Fibroblast of villous mesenchyme (primary cell): ENCODE data around the gene PITPNC1. TPM values are rescaled to one million over a fixed set of nuclear protein-coding genes. Genes with fewer than 3 reads are reported as not detected.
A peak's percentile ranks its signal among the peaks of the same experiment; 100 is the strongest.
"Not testable (repeated sequence)": the region's sequence is repeated elsewhere in the genome, so short reads cannot be mapped to it uniquely, and the experiment has no call there.

ENCODE experiments used
- DNase-seq: peaks from one replicate; pipeline ENCODE4 v3.0.0-alpha.2; 2010; ENCODE audit warnings: low read depth
- H3K4me3 ChIP-seq: 2 replicates; pipeline ENCODE4 v1.5.1; 2011; ENCODE audit warnings: low read depth, mild to moderate bottlenecking, low read length
- total RNA-seq: library from RNA; depleted of rRNA; stranded (reverse); fragments of >200 nt; gene quantifications from 2 replicates; pipeline ENCODE4 v1.2.3, GENCODE V29; 2012
- TF ChIP-seq, protein P1 (sequence below): IDR thresholded peaks from 2 replicates; pipeline ENCODE4 v1.5.1; 2012; ENCODE audit warnings: low read depth, mild to moderate bottlenecking, low read length; ENCODE audit not compliant: insufficient read depth

Gene PITPNC1
- total RNA-seq, 1 donor: 4.3 TPM

DNA sequence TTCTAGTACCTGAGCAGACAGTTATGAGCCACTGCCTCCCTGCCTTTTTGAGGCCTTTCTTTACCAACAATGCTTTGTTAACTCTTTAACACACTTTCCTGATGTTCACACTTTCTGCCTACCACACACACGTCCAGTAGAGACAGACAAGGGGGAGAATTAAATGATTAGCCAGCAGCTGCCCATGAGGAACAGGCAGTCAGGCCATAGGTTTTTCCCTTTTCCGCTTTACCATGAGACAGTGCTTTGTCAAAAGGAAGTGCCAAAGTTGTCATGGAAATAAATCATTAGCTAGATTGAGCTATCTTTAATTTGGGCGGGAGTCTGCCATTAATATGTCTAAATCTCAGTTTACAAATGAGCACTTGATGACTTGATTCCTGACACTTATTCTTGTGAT is 102.1 kb downstream of the PITPNC1 start:
- TF ChIP-seq, protein P1, sequence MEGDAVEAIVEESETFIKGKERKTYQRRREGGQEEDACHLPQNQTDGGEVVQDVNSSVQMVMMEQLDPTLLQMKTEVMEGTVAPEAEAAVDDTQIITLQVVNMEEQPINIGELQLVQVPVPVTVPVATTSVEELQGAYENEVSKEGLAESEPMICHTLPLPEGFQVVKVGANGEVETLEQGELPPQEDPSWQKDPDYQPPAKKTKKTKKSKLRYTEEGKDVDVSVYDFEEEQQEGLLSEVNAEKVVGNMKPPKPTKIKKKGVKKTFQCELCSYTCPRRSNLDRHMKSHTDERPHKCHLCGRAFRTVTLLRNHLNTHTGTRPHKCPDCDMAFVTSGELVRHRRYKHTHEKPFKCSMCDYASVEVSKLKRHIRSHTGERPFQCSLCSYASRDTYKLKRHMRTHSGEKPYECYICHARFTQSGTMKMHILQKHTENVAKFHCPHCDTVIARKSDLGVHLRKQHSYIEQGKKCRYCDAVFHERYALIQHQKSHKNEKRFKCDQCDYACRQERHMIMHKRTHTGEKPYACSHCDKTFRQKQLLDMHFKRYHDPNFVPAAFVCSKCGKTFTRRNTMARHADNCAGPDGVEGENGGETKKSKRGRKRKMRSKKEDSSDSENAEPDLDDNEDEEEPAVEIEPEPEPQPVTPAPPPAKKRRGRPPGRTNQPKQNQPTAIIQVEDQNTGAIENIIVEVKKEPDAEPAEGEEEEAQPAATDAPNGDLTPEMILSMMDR: no peak
- H3K4me3 ChIP-seq: no peak overlapping the region
- DNase-seq: no peak

DNA sequence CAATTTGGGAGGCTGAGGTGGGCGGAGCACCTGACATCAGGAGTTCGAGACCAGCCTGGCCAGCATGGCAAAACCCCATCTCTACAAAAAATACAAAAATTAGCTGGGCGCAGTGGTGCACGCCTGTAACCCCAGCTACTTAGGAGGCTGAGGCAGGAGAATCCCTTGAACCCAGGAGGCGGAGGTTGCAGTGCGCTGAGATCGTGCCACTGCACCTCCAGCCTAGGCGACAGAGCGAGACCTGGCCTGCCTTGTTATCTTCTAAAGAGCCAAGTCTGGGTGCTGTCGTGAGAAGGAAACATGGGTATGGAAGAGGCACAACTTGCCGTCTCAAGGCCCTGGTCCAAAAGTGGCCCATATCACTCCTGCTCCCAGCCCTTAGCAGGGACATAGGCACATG is 103.9 kb downstream of the PITPNC1 start:
- not testable (repeated sequence) for DNase-seq, H3K4me3 ChIP-seq

DNA sequence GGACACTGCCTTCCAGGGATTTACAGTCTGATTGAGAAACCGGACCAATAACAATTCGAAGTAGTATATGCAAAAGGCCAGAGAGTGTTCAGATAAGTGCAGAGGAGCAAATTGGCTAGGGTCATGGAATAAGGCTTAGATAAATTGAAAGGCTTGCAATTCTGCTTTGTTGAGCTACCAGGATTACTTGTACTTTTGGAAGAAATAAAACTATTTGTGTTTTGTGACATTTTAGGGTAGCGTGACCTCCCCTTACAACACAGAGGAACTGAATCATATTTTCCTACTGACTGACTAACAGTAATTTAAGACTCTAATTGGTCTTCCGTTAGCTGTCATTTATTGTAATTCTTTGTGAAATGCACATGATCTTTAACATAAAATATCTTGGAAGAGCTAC is 104.7 kb downstream of the PITPNC1 start:
- peak; percentile 65 for DNase-seq
- no peak overlapping the region for H3K4me3 ChIP-seq
- TF ChIP-seq, protein P1: no peak

DNA sequence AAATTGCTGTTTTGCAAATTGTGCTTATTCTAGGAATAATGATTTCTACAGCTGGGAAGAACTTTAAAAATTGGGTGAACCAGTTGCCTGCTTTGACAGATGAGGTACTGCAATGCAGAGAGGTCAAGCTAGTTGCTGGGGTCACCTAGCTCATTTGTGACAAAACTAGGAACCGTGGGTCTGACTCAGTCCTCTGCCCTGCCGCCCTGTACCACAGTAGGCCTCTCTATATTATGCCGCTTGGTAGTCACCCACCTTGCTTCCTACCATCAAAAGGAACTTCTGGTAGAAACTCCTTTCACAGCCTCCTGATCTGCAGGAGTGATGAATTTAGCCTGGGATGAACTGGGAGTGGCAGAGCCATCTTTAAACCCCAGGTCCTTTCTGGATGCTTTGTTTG is 105.7 kb downstream of the PITPNC1 start:
- TF ChIP-seq, protein P1: no peak
- no peak for DNase-seq
- no peak overlapping the region for H3K4me3 ChIP-seq

DNA sequence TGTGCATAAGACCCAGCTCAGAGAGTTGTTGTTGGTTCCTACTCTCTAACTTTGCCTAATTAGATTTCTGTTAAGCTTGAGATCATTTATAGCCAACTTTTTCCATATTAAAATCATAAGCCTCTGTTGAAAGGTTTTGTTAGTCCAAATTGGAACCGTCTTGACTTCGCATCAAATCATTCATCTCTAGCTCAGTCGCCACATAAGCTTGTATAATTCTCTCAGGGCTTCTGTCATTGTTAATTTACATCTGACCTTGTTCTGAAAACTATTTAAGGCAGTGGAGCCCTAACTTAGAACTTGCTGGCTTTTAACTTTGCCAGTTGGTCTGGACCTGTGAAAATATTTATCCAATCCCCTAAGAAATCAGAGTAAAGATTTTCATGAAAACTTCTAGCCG is 107.2 kb downstream of the PITPNC1 start:
- no peak for DNase-seq
- TF ChIP-seq, protein P1: no peak
- H3K4me3 ChIP-seq: no peak overlapping the region

DNA sequence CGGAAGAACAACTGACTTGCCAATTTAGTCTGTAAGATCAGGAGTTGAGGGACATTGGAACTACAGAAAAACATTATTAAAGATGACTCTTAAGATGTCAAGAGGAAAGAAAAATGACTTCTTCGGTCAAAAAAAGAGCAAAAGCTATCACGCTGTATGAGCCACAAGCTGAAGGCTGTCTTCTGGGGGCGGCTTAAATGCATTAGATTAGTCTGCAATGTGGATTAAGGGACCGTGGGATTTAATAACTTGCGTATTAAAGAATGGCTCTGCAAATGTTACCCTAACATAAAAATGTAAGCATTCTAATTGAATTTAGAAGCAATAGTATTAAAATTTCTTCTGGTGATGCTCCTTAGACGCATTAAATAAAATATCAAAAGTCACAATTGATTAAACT is 108.6 kb downstream of the PITPNC1 start:
- H3K4me3 ChIP-seq: no peak overlapping the region
- no peak for DNase-seq
- TF ChIP-seq, protein P1: no peak

DNA sequence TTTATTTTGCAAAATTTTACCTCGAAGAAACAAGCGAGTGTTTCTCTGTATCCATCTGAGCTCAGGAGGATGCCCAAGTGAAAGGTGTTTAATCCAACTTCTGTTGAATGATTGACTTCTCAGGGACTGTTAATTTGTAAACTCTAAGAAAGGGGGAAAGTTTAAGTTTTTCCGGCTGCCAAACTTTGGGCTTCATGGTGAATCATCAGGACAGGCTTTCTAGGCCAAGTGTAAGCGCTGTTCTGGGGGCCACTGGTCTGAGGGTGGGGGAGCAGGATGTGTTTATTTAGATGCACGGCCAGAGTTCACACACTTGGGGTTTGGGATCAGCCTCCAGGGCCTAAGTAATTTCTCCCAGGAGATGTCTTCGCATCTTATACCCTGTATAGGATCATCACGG is 110.4 kb downstream of the PITPNC1 start:
- TF ChIP-seq, protein P1: no peak
- no peak for DNase-seq
- no peak overlapping the region for H3K4me3 ChIP-seq
